ENCODE data around the gene KIF18A. TPM values are rescaled to one million over a fixed set of nuclear protein-coding genes. Genes with fewer than 3 reads are reported as not detected.

Gene KIF18A
- 10 to 100 TPM in 1 of 2 donors, 1 to 10 TPM in 1; 4.1 to 10.2 TPM for total RNA-seq

DNA sequence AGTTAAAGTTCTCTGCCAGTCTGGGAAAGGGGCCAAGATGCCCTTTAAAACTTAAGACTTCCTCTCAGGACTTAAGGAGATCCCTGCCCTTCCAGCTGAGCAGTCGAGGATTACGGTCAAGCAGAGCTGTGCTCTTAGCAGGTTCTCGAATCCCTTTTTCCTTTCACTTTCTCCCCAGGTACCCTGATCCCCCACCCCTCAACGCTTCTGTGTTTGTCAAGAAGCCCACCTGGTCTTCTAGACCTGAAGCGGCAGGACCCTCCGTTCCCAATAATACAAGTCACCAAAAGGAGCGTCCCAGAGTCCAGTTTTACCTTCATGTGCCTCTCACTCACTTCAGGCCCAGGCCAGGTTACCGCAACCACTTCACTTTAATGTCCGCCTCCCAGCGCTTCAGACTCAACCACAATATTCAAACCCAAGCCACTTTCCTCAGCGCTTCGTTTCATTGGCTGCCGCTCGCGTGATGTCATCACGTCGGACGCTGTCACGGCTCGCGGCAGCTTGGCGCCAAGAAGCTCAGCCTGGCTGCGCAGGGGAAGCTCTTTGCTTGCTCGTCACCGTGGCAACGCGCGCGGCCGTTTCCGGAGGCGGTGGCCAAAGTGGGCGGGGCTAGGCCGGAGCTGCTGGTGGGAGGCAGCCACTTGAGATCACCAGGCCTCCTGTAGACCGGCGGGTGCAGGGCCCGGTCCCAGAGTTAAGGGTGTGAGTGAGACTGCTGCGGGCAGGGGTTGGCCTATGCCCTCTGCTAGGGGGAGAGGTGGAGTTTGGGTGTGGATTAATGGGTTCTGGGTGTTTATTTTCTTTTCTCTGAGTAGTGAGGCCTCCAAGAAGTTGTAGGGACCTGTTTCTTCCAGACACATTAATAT, at the start of gene KIF18A, which contains the start of gene METTL15:
TSS of gene KIF18A (minus strand) at position 407 of the 869 bp plus-strand sequence. CDS start 10,209 bp downstream, outside the sequence.
TSS of gene METTL15 (plus strand) at position 639 of the 869 bp plus-strand sequence. CDS start 4,947 bp downstream, outside the sequence.
- peak within 1 kb of the TSS; percentile 51 for H3K4me3 ChIP-seq
- peak; percentile 100 for DNase-seq
- H3K4me1 ChIP-seq = no peaks in the 10 kb centered on the region
- H3K9me3 ChIP-seq = no peaks in the 10 kb centered on the region
- peak within 1 kb of the TSS; percentile 64 to 89 for H3K9ac ChIP-seq (ENCODE audit: low read depth in 2 of 2, low read length in 2 of 2)
- intact Hi-C loops (cut with DNase I) = no loop called here
- H3K27ac ChIP-seq = peak within 1 kb of the TSS; percentile 75
- TF ChIP-seq, protein P1, sequence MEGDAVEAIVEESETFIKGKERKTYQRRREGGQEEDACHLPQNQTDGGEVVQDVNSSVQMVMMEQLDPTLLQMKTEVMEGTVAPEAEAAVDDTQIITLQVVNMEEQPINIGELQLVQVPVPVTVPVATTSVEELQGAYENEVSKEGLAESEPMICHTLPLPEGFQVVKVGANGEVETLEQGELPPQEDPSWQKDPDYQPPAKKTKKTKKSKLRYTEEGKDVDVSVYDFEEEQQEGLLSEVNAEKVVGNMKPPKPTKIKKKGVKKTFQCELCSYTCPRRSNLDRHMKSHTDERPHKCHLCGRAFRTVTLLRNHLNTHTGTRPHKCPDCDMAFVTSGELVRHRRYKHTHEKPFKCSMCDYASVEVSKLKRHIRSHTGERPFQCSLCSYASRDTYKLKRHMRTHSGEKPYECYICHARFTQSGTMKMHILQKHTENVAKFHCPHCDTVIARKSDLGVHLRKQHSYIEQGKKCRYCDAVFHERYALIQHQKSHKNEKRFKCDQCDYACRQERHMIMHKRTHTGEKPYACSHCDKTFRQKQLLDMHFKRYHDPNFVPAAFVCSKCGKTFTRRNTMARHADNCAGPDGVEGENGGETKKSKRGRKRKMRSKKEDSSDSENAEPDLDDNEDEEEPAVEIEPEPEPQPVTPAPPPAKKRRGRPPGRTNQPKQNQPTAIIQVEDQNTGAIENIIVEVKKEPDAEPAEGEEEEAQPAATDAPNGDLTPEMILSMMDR (IDR thresholded peaks at IDR 0.05) = no peak
- H3K36me3 ChIP-seq = no peaks in the 10 kb centered on the region
- H3K27me3 ChIP-seq = no peaks in the 10 kb centered on the region

DNA sequence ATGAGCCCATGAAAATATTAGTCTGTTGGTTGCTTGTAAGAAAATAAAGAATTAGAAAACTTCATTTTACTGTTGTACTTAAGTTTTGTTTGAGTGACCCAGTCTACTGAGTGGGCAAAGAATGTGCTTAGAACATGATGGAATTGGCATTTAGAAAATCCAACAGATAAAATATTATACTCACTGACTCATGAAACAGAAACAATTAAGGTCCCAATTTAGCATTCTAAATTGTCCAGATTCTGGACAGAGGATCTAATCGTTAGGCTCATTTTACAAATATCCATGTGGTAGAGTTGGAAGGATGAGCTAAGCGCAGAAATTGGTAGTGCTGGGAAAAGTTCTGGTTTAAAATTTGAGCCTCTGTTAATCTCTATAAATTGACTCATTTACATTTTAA, 45.6 kb upstream of the KIF18A start:
- Histone ChIP-seq H3K36me3 (no peaks in the 10 kb centered on the region), H3K4me3 (no peak overlapping the region), H3K4me1 (no peaks in the 10 kb centered on the region), H3K27me3 (no peaks in the 10 kb centered on the region), H3K9me3 (no peaks in the 10 kb centered on the region), H3K9ac (ENCODE audit: low read depth in 2 of 2, low read length in 2 of 2) (no peak overlapping the region), H3K27ac (no peak overlapping the region)
- no peak for DNase-seq
- intact Hi-C loops (cut with DNase I) = no loop called here
- TF ChIP-seq, protein P1 (IDR thresholded peaks at IDR 0.05) = no peak

DNA sequence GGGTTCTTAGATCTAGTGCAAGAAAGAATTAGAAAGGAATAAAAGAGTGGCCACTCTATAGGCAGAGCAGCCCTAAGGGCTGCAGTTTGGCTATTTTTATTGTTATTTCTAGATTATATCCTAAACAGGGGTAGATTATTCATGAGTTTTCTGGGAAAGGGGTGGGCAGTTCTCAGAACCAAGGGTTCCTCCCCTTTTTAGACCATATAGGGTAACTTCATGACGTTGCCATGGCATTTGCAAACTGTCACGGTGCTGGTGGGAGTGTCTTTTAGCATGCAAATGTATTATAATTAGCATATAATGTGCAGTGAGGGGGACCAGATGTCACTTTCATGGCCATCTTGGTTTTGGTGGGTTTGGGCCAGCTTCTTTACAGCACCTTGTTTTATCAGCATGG, 44.8 kb upstream of the KIF18A start:
- Histone ChIP-seq H3K9me3 (no peaks in the 10 kb centered on the region), H3K27ac (no peak overlapping the region), H3K27me3 (no peaks in the 10 kb centered on the region), H3K4me3 (no peak overlapping the region), H3K4me1 (no peaks in the 10 kb centered on the region), H3K9ac (ENCODE audit: low read depth in 2 of 2, low read length in 2 of 2) (no peak overlapping the region), H3K36me3 (no peaks in the 10 kb centered on the region)
- no peak for DNase-seq
- TF ChIP-seq, protein P1 (IDR thresholded peaks at IDR 0.05) = no peak
- intact Hi-C loops (cut with DNase I) = no loop called here

DNA sequence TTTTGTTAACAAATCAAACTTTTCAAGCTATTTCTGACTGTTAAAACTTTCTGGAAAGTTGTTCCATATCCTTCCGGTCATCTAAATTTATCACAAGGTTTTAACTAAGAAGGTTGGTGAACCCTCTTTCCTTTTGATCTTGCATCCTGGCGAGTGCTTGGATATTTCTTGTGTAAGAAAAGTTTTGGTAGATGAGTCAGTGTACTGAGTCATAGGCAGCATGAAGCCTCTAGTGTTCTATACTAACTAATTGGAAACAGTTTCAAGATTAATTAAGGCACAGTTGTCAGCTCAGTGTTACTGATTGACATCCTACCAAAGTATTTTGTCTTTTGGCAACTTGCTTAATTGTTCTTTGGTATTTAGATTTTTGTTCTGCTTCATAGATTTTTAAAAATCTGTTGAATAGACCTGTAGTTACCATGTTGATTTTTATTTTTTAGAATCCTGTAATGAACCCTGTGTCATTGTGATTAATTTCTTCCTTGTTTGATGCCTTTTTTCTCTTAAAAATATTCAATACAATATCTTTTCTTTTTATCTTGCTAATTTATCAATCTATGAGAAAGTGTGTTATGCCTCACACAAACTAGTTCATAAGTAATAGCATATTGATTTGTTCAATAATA, 38.3 kb upstream of the KIF18A start:
- TF ChIP-seq, protein P1 (IDR thresholded peaks at IDR 0.05) = no peak
- no peak overlapping the region for H3K9ac ChIP-seq (ENCODE audit: low read depth in 2 of 2, low read length in 2 of 2)
- intact Hi-C loops (cut with DNase I) = no loop called here

DNA sequence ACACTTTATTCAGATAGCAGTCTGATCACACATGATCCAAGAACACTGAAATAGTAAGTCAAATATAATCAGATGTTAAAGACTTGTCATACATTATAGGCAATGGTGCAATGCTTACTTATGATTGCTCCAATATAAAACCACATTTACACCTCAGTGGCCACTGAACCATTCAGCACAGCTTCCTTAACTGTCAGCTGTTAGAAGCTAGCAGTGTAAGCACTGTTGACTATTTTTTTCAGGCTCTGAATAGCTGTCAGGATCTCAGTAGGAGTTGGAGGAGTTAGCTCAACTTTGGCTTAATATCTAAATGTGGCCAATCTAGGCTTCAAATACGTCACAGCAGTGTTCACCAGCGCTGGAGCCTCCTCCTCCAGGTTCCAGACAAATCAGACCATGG, 36.9 kb upstream of the KIF18A start:
- Histone ChIP-seq H3K36me3 (no peaks in the 10 kb centered on the region), H3K9me3 (no peaks in the 10 kb centered on the region), H3K27me3 (no peaks in the 10 kb centered on the region), H3K4me3 (no peak overlapping the region), H3K4me1 (no peaks in the 10 kb centered on the region), H3K9ac (ENCODE audit: low read depth in 2 of 2, low read length in 2 of 2) (no peak overlapping the region), H3K27ac (no peak overlapping the region)
- TF ChIP-seq, protein P1 (IDR thresholded peaks at IDR 0.05) = no peak
- intact Hi-C loops (cut with DNase I) = no loop called here
- DNase-seq = no peak

More for the DNA sequence above, 38.3 kb upstream of the KIF18A start:
- Histone ChIP-seq H3K27me3 (no peaks in the 10 kb centered on the region), H3K36me3 (no peaks in the 10 kb centered on the region), H3K4me1 (no peaks in the 10 kb centered on the region), H3K4me3 (no peak overlapping the region), H3K27ac (no peak overlapping the region), H3K9me3 (no peaks in the 10 kb centered on the region)
- no peak for DNase-seq
